ENCODE measurements around the gene DNM2.
"Not testable (repeated sequence)": the region's sequence is repeated elsewhere in the genome, so short reads cannot be mapped to it uniquely, and the experiment has no call there.

The DNM2 gene

GRCh38 chr19:10856899-10857298 lies 139.0 kb downstream of the DNM2 start:
- in situ Hi-C loops (cut with MboI; ENCODE audit: low sequenced_read_pairs), result not testable (repeated sequence)

GRCh38 chr19:10858204-10858828 lies 140.4 kb downstream of the DNM2 start:
- in situ Hi-C loops (cut with MboI; ENCODE audit: low sequenced_read_pairs), result no loop called here

GRCh38 chr19:10861103-10861651 lies 143.3 kb downstream of the DNM2 start:
- in situ Hi-C loops (cut with MboI; ENCODE audit: low sequenced_read_pairs), result no loop called here

- in situ Hi-C loops (cut with MboI; ENCODE audit: low sequenced_read_pairs), result no loop called here
Observed at GRCh38 chr19:10862561-10863106, 144.8 kb downstream of the DNM2 start.

GRCh38 chr19:10863107-10863717 lies 145.3 kb downstream of the DNM2 start:
- in situ Hi-C loops (cut with MboI; ENCODE audit: low sequenced_read_pairs), result no loop called here

- in situ Hi-C loops (cut with MboI; ENCODE audit: low sequenced_read_pairs), result no loop called here
Observed at GRCh38 chr19:10864538-10864899, 146.6 kb downstream of the DNM2 start.

- in situ Hi-C loops (cut with MboI; ENCODE audit: low sequenced_read_pairs), result no loop called here
Observed at GRCh38 chr19:10866495-10866894, 148.6 kb downstream of the DNM2 start.

GRCh38 chr19:10868872-10869547 lies 151.1 kb downstream of the DNM2 start:
- in situ Hi-C loops (cut with MboI; ENCODE audit: low sequenced_read_pairs), result no loop called here

- in situ Hi-C loops (cut with MboI; ENCODE audit: low sequenced_read_pairs), result not testable (repeated sequence)
Observed at GRCh38 chr19:10869872-10870311, 152.0 kb downstream of the DNM2 start.

GRCh38 chr19:10870501-10870954 lies 152.6 kb downstream of the DNM2 start:
- in situ Hi-C loops (cut with MboI; ENCODE audit: low sequenced_read_pairs), result no loop called here

GRCh38 chr19:10870955-10871603 lies 153.2 kb downstream of the DNM2 start, which contains the start of gene CARM1:
TSS of gene CARM1 (plus strand) at chr19:10871553. CDS start at chr19:10871703, 150 bp downstream.
- in situ Hi-C loops (cut with MboI; ENCODE audit: low sequenced_read_pairs), result no loop called here

- in situ Hi-C loops (cut with MboI; ENCODE audit: low sequenced_read_pairs), result no loop called here
Observed at GRCh38 chr19:10871711-10872545, 154.0 kb downstream of the DNM2 start.

- in situ Hi-C loops (cut with MboI; ENCODE audit: low sequenced_read_pairs), result no loop called here
Observed at GRCh38 chr19:10872546-10873107, 154.7 kb downstream of the DNM2 start.

- in situ Hi-C loops (cut with MboI; ENCODE audit: low sequenced_read_pairs), result no loop called here
Observed at GRCh38 chr19:10874024-10874423, 156.1 kb downstream of the DNM2 start.

- in situ Hi-C loops (cut with MboI; ENCODE audit: low sequenced_read_pairs), result no loop called here
Observed at GRCh38 chr19:10876459-10877240, 158.8 kb downstream of the DNM2 start.

- in situ Hi-C loops (cut with MboI; ENCODE audit: low sequenced_read_pairs), result not testable (repeated sequence)
Observed at GRCh38 chr19:10877608-10878007, 159.7 kb downstream of the DNM2 start.

- in situ Hi-C loops (cut with MboI; ENCODE audit: low sequenced_read_pairs), result no loop called here
Observed at GRCh38 chr19:10878253-10878652, 160.4 kb downstream of the DNM2 start.

Measured in HL-60/S4 treated with retinoic acid at 250 ng/mL for 4 days and 3 days (cell line).